GM18499 (cell line): ENCODE measurements around the gene HCRT.

Experiments used
- ATAC-seq: cut with Tn5 transposase; IDR thresholded peaks from one replicate; pipeline ENCODE4 v1.9.1; 2021; ENCODE audit warnings: moderate number of reproducible peaks; ENCODE audit not compliant: insufficient read depth, unreplicated experiment

HCRT gene

DNA sequence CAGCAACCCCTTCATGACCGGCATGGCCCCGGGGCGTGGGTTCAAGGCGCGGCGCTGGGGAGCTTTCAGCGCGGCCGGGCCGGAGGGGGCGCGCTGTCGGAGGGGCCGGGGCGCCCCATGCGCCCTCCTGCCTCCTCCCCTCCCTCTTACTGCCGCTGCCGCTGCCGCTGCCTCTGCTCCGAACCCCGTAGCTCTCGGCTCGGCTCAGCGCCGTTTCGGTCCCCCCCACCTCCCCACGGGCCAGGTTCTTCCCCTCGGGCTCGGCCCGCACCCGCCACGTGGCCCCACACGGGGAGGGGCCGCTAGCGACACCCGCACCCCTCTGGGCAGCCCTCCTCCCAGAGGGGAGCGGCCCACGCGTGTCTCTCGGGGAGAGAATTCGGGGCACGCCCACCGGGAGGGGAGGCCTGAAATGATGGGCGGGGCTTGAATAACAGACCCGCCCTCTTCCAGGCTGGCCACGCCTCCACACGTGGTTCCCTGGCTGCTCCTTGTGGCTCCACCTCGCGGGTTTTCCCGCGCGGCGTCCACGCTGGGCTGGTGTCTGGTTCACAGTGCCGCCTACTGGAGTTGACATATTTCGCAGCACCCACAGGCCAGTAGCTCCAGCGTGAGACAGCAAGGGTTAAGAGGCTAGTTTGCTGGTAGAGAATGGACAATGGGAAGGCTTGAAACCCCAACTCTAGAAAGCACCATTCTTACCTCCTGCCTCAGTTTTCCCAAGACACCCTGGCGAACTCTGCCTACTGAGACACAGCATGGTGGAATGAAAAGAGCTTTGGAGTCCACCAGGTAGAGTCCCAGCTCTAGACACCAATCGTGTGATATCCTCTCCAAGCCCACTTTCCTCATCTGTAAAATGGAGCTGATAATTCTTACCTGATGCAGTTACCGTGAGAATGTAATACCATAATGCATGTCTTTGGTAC, 4.1 kb downstream of the HCRT start, which contains the start of gene KCNH4:
TSS of gene KCNH4 (minus strand) at position 221 of the 929 bp plus-strand sequence. CDS start at position 24, 197 bp downstream.
- no peak for ATAC-seq

DNA sequence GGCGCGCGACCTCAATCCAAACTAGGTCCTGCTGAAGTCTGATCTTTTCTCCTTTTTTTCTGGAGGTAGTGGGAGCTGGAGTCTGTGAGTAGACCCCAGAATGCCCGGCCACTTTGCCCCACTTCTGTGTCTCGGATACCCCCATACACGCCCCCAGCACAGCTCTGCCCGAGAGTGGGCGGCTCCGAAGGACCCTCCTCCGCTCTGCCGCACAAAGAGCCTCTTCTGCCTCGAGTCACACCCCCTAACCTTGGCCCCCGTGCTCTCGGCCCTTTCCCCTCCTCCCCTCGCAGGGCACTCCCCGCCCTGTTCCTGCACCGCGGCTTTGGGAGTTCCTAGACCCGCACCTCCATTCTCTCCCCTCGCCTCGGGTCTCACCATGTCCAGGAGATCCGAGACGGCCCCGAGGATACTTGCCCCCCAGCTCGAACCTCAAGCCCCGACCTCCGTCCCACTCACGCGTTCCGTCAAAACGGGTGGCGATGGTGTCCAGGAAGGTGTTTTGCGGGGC, 4.8 kb downstream of the HCRT start:
- ATAC-seq, result no peak

DNA sequence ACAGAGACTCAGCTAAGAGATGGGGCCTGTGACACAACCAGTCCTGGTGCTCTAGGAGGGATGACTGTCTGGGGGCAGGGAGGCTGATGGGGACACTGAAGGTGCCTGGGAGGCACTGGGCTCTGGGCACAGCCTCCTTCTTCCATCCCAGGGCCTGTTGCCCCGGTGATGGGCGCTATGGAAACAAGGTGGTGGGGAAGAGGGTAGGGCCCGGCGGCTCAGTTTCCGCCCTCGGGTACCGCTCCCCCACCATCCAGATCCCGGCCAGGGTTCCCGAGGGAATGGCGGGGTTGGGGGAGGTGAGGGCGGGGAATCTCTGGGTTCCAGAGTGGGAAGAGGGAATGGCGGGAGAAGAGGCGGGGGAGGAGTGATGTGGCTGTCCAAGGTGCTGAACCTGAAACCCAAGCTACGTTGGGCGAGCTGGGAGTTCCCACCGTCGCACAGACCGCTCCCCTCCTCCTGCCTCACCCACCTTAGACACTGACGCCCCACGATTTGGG, 5.3 kb downstream of the HCRT start:
- no peak for ATAC-seq

DNA sequence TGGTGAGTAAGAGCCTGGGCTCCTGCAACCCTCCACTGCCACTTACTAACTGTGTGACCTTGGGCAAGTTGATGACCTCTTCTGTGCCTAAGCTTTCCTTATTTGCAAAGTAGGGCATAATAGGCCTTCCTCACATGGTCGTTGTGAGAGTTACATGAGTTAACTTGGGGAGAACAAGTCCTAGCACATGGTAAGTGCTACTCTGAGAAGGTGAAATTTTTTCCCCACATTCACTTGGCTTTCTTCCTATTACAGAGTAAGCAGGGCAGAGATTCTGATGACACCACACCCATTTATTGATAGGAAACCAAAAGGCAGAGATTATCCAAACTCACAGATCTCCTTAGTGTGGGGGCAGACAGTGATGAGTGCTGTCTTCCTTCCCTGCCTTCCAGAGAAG, 5.9 kb downstream of the HCRT start:
- no peak for ATAC-seq

DNA sequence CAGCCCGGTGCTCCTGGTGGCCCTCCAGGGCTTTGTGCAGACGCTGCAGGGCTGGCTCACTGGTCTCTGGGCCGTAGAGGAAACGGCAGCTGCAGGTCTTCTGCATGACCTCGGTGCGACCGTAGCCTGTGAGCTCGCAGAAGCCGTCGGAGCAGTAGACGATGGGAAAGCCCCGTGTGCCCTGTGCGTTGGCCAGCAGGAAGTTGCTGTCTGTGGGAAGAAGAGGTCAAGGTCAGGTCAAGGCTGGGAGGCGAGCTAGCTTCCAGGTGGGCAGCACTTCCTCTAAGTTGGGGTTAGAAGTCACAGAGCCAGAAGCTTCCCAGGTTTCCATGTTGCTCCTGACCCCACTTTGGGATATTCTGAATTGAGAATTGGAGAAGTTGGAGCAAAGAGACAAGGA, 6.4 kb downstream of the HCRT start:
- no peak for ATAC-seq

DNA sequence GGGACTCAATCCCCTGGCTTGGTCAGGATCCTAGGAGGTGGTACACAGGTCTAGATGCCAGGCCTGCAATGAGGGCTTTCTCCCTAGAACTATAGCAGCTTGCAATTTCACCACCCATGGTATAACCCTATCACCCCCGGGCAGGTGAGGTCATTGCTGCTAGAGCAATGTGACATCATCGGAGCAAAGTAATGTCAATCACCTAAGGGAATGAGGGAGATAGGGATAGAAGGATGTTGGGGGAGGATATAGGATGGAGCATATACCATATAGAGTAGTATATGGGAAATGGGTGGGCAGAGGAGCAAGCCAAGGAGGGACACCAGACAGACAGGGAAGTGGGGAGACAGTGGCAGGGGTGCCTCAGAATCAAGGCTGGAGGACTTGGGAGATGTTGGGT, 7.6 kb downstream of the HCRT start:
- no peak for ATAC-seq

DNA sequence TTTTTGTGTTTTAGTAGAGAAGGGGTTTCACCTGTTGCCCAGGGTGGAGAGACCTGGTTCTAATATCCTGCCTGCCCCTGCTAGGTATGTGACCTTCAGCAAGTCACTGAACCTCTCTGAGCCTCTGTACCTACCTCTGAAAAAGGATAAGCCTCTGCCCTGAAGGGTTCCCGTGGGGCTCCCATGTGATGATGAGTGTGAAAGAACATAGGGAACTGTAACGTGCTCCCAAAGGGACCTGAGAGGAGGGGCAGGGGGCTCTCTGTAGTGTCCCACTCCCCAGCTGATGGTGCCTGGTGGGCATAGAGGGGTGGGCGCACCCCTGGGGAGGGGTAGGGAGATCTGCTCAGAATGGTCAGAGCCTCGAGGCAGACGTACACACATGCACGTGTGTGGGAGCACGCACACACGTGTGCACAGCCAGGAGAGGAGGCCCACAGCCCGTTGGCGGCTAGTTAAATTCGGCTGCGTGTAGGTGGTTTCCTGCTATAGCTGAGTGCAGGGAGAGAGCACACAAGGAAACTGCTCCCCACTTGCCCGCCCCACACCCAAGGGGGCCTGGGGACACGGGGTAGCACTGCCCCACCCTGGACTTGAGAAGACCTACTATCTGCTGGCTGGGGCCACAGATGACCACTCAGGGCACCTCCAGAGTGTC, 11.0 kb downstream of the HCRT start:
- no peak for ATAC-seq

DNA sequence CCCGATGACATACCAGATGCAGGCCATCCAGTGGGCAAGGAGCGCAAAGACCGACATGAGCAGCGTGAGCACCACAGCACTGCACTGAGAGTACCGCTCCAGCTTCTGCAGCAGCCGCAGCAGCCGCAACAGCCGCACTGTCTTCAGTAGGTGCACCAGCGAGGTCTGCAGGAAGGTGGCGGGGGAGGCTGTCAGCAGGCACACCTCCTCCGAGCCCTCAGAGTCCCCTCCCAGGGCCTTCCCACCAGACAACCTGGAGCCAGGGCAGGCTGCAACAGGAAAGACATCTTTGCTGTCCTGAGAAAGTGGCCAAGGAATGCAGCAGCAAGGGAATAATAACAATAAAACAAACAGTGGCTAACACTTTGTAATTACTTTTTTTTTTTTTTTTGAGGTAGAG, 13.4 kb downstream of the HCRT start:
- no peak for ATAC-seq

DNA sequence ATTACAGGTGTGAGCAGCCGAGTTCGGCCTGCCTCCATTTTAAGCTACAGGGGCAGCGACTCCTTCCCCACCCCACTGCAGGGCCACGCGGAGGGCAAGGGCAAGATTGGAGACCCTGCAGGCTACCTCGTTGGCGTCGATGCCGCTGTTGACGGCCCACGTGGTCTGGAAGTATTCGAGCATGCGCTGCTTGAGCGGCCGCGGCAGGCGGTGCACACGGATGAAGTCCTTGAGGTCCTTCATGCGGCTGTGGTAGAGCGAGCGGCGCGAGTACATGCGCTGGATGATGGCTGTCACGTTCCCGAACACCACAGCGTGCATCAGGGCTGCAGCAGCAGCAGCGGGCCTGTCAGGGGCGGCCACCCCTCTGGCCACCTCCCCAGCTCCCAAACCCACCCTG, 15.9 kb downstream of the HCRT start:
- no peak for ATAC-seq

DNA sequence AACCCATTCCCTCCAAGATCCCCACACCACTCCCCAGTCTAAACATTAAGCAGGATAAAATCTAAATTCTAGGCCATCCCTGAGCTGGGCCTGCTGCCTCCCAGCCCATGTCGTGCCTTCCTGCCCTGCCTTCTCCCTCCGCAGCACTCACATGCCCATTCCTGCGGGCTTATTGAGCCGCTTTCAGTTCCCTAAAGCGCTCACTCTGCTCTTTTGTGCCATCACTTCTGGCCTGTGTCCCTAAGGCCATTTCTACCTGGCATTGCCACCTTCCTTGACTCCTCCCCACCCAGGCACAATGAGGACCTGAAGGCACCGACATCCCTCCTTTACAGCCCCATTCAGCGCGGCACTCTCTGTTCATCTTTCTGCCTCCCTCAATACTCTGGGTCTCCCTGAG, 17.4 kb downstream of the HCRT start:
- ATAC-seq, result no peak

DNA sequence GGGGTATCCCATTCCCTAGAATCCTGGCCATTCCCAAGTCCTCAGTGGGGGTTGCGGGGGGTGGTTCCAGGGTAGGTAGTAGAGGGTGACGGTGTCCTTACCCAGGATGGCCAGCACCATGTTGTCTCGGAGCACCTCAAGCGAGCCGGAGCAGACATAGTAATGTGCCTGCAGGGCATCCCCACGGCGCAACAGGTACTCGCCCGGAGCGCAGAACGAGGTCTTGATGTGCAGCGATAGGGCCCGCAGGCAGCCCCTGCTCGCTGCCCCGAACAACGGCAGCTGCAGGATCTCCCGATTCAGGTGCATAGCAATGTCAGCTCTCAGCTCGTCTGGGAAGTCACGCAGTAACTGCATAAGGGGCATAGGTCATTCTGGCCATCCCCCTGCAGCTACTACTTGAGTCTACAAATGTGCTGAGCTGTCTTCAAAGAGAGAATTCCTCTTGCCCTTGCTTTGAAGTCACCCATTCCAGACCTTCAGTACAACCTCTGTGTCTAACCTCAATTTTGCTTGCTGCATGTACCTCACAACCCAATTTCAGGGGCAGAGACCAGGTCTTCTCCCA, 19.0 kb downstream of the HCRT start:
- no peak for ATAC-seq

DNA sequence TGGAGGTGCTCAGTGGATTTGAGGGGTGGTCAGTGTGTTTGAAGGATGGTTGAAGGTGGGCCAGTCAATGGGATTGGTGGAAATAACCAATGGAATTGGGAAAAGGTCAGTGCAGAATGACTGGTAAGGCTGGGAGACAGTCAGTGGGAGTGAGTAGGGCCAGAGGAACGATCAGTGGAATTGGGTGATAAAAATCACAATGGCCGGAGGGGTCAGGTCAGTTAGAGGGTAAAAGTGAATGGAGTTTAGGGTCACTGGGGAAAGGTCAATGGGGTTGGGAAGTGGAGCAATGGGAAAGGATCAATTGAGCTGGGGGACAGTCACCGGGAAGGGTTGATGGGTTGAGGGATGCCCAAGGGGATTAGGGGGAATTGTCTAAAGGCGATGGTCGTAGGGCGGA, 19.5 kb downstream of the HCRT start:
- ATAC-seq, result no peak

DNA sequence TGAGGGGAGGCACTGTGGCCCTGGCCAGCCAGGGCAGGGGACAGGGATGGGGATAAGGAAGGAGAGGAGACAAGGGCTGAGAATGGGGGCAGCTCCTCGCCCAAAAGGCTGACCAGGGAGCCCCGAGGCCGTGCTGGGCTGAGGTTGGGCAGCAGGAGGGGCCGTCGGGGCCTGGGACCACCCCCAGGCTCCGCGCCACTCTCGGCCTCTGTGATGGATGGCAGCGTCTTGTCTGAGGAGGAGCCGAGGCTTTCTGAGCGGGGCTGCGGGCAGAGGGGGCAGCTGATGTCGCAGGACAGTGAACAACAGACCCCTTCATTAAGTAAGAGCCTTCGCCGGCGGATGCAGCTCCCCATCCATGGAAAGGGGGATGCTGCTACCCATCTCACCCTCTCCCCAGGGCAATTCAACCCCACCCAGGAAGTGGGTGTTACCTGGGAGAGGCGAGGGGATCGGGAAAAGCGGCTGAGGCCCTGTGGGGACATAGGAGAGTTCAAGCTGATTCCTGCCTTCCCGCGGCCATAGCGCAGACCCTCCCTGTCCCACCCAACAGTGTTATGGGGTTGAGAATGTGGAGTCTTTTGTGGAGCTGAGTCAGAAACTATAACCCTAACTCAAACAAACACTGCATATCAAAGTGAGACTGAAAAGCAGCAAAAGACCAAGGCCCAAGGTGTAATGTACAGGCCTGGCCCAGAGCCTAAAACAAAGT, 21.4 kb downstream of the HCRT start:
- ATAC-seq, result no peak

DNA sequence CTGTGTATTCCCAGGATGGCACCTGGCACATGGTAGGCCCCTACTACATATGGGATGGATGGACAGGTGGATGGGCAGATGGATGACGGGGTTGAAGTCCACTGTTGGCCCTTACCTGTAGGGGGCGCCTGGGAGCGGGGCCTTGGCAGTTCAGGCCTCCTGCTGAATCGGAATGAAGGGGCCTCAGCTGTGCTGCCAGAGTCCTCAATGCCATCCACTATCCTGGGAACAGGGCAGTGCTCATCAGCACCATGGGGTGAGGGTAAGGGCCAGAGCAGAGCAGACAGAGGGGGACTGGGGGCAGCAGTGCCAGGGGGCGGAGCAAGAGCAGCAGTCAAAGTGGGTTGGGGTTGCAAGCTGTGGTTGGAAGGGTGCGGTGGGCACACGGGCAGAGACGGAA, 22.1 kb downstream of the HCRT start:
- no peak for ATAC-seq

DNA sequence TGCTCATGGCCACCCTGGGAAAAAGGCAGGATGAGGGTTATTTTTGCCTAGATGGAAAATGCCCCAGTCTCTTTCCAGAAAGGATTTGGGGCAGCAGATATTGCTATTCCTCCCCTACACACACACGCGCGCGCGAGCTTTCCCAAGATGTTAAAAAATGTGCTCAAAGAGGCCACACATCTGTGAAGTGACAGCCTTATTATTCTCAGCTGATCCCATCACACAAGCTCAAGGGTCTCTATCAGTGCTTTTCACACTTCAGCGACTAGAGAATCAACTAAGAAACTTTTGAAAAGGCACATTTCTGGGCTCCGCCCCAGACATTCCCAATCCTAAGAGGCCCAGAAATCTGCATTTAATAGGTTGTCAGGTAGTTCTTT, 24.7 kb downstream of the HCRT start:
- ATAC-seq, result no peak

DNA sequence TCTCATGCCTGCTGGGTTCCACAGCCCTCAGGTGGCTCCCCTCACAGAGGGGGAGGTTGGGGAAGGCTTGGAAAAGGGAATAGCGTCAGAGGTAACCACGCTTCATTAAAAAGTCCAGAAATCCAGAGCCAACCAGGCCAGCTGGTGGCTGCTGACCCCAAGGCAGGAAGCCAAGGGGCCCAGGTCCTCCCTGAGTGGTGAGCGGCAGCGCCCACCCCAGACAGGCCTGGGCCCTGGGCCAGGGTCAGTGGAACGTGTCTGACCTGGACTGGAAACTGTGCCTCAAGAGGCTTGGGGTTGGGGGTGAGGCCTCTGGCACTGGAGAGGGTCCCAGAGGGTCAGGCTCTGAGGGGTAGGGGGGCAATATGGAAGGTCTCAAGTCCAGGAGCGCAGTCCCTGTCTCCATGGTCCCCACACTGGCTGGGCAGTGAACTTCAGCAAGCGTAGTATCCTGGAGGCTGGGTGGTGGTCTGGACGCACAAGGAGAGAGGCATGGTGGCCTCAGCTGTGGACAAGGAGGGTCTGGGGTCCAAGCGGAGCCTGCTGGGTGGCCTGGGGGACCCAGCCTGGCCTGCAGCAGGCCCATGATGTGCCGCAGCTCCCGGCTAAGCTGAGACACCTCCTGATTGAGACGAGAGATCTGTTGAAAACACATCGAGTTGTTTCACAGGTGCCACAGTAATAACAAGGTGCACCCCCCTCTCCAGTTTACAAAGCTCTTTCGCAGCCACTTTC, 25.3 kb downstream of the HCRT start:
- ATAC-seq, result no peak

DNA sequence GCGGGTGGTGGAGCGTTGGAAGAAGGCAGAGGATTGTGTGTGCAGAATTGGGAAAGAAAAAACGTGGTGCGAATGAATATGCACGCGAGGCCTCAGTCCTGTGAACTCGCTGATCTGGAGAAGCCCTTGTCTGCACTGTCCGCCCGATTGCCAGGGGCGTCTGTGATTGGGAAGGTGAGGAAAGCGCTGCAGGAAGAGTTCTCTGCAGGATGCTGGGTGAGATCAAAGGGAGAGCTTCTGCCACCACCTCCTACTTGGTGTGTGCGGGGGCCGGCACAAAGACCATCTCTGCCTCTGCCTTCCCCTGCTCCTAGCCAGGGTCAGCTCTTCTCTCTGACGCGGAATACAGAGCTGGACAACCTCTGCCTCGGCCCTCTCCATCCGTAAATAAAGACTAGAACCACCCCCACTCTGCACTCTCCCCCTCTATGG, 29.6 kb downstream of the HCRT start:
- no peak for ATAC-seq

DNA sequence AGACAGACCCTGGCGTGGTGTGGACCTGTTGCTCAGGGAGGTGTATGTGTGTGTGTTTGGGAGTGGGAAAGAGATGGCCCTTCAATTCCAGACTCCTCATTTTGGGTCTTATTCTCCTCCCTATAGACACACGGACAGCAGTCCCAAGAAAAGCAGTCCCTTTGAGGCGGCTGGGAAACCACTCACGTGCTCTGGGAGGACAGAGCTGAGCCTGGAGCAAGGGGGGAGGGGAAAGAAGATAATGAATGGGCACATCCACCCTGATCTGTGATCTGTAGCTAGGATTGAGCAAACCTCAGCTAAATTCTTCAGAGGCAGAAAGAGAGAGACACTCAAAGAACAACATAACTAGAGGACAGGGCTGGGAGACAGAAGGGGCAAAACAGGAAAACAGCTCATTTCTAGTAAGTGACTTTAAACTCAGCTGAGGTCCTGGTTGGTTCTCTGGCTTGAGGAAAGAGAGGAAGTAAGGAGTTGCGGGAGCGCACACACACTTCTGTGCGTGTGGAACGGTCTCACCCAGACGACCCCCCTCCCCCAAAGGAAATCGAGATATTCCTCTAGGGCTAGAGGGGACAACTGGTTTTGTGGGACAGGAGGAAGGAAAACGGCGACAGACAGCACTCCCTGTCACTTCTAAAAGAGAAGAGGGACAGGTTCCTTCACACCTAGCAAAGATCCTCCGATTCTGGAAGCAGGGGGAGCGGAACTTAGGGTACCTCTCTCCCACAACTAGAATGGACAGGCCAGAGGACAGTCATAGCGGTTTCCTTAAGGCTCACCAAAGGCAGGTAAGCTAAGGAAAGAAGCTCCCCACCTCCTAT, 31.1 kb downstream of the HCRT start:
- ATAC-seq, result no peak
